Panc1 (cell line): ENCODE measurements around the gene OR1M1. TPM values are rescaled to one million over a fixed set of nuclear protein-coding genes. Genes with fewer than 3 reads are reported as not detected.

ENCODE experiments used
- ATAC-seq: fragments of 200-7000 bp; cut with Tn5 transposase; 2 replicates; pipeline ENCODE4 v1.9.1; 2020; ENCODE audit warnings: mild to moderate bottlenecking, moderate library complexity
- BruUV-seq: library from RNA; stranded (reverse); fragments of 400-500 nt; replicated peaks from 2 replicates; lab custom pipeline; 2021; lab: Mats Ljungman, UMichigan
- CTCF ChIA-PET: fragments of 300-600 bp; sonication (Branson Sonifier 250); formaldehyde crosslinking; loops from one replicate; lab custom pipeline; 2022; ENCODE audit warnings: antibody characterized with exemption; lab: Charles Lee
- POLR2A ChIA-PET: fragments of 300-600 bp; sonication (Branson Sonifier 250); formaldehyde crosslinking; loops from one replicate; lab custom pipeline; 2022; ENCODE audit warnings: antibody characterized with exemption; lab: Charles Lee
- DNase-seq: peaks from one replicate; pipeline ENCODE4 v3.0.0-alpha.2; 2010; ENCODE audit warnings: low read depth, low spot score
- H3K27ac ChIP-seq: 2 replicates; pipeline ENCODE4 v1.5.1; 2011; ENCODE audit warnings: mild to moderate bottlenecking, low read length, inconsistent platforms
- H3K27me3 ChIP-seq: fragments of 200-500 bp; sonication (Bioruptor generic); 2 replicates; pipeline ENCODE4 v1.6.0; 2014; ENCODE audit warnings: low read length, inconsistent platforms; ENCODE audit not compliant: control insufficient read depth, insufficient read depth
- H3K36me3 ChIP-seq: fragments of 200-500 bp; sonication (Bioruptor generic); 2 replicates; pipeline ENCODE4 v1.5.1; 2014; ENCODE audit warnings: inconsistent platforms, mild to moderate bottlenecking, low read length, moderate library complexity; ENCODE audit not compliant: control insufficient read depth, insufficient read depth
- H3K4me1 ChIP-seq: 2 replicates; pipeline ENCODE4 v1.5.1; 2011; ENCODE audit warnings: inconsistent platforms, mild to moderate bottlenecking, low read length, moderate library complexity; ENCODE audit not compliant: control insufficient read depth, insufficient read depth
- H3K4me3 ChIP-seq, 2 experiments: 2 replicates each; pipeline ENCODE4 v1.5.1; 2011 to 2012; ENCODE audit warnings: low read depth in 2 of 2, low read length in 2 of 2, mild to moderate bottlenecking in 2 of 2, inconsistent platforms in 1 of 2, moderate library complexity in 1 of 2
- H3K9me3 ChIP-seq: fragments of 200-500 bp; sonication (Bioruptor generic); 2 replicates; pipeline ENCODE4 v1.5.1; 2014; ENCODE audit warnings: low read depth, mild to moderate bottlenecking, inconsistent platforms, low read length, moderate library complexity; ENCODE audit not compliant: control insufficient read depth, insufficient read depth
- POLR2AphosphoS5 ChIP-seq: IDR thresholded peaks from 2 replicates; pipeline ENCODE4 v1.6.1; 2012; ENCODE audit warnings: mild to moderate bottlenecking, low read depth, low read length, moderate library complexity
- SIN3A ChIP-seq: IDR thresholded peaks from 2 replicates; pipeline ENCODE4 v1.6.1; 2012; ENCODE audit warnings: low read depth, mild to moderate bottlenecking, low read length, moderate library complexity, borderline replicate concordance; ENCODE audit not compliant: insufficient read depth
- TCF7L2 ChIP-seq: IDR thresholded peaks from 2 replicates; pipeline ENCODE4 v1.6.1; 2011; ENCODE audit warnings: mild to moderate bottlenecking, low read depth, low read length, inconsistent platforms
- in situ Hi-C: cut with HindIII; loops from 2 replicates; pipeline ENCODE4 v1.10.0; 2016; ENCODE audit warnings: low sequenced_read_pairs, low pct_unique_long_range_greater_than_20kb
- intact Hi-C: fragments of 100-400 bp; cut with micrococcal nuclease; formaldehyde crosslinking; loops from one replicate; pipeline ENCODE4 v1.10.0; 2022; ENCODE audit not compliant: unreplicated experiment
- total RNA-seq: library from RNA; stranded (reverse); gene quantifications from one replicate; pipeline ENCODE4 v1.2.1, GENCODE V29; 2021; ENCODE audit not compliant: unreplicated experiment
- TF ChIP-seq, protein P1 (sequence below): fragments of 450-650 bp; IDR thresholded peaks from 2 replicates; pipeline ENCODE4 v1.5.1; 2017; ENCODE audit warnings: mild to moderate bottlenecking
- TF ChIP-seq, protein P2 (sequence below), 2 experiments: IDR thresholded peaks; 2 replicates each; pipeline ENCODE4 v1.6.1; 2011 to 2012; ENCODE audit warnings: low read depth in 2 of 2, control low read depth in 1 of 2, low read length in 1 of 2, mild to moderate bottlenecking in 1 of 2, moderate library complexity in 1 of 2; ENCODE audit not compliant: insufficient read depth in 1 of 2

The OR1M1 gene
- total RNA-seq, 1 experiment from 2014 or later: not detected

DNA sequence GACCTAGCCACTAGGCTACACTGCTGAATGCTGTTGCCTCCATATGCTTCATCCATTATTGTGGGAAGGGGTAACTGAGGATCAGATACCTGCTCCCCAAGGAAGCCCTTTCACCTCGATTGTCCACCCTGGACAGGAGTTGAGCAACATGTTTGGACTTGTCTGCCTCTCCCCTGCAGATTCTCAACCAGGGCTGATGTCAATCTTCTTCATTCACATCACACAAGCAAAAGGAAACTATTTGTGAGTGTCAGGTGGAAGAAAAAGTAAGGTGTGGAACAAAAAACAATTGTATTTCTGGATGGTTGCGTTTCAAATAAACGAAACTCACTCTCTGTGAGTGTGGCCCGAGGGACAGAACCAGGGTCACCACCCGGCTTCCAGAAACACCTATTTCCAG lies 47.1 kb upstream of the OR1M1 start:
- H3K27ac ChIP-seq: peak overlapping the region; percentile 30; the same call in 1 of the 2 replicates
- in situ Hi-C loops: no loop called here

DNA sequence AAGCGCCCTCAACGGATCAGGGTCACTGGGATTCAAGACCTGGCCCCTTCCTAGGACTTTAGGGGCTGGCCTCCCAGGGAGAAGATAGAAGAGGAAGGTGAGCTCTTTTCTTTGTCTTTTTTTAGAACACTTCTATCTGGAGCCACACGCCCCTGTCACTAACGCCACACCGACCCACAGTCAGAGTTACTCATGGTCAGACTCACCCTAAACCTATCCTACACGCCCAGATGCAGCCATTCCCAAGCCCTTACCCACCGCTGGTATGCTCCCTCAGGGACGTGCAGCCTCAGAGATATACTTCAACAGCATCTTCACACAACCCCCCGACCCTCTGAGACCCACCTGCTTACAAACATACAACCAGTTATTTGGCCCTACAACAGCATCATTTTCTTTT lies 46.7 kb upstream of the OR1M1 start:
- TF ChIP-seq TCF7L2: no peak
- Histone ChIP-seq H3K9me3 (no peaks in the 10 kb centered on the region), H3K4me3 (no peak overlapping the region), H3K27ac (no peak overlapping the region; the same call in 1 of the 2 replicates), H3K4me1 (no peaks in the 10 kb centered on the region), H3K36me3 (no peaks in the 10 kb centered on the region), H3K27me3 (no peaks in the 10 kb centered on the region)
- no TSS peak for BruUV-seq
- ChIA-PET POLR2A (interaction anchor here (0.6 kb wide), 1 partner anchor 506 kb away, joined by 5 read pairs; no protein-coding TSS in a partner anchor), CTCF (no interaction called here)
- in situ Hi-C loops (no loop called here), intact Hi-C loops (no loop called here)
- ATAC-seq: no peak
- DNase-seq: no peak

More for the DNA sequence above, 47.1 kb upstream of the OR1M1 start:
- Histone ChIP-seq H3K4me1 (no peaks in the 10 kb centered on the region), H3K27me3 (no peaks in the 10 kb centered on the region), H3K9me3 (no peaks in the 10 kb centered on the region), H3K36me3 (no peaks in the 10 kb centered on the region), H3K4me3 (no peak overlapping the region)
- DNase-seq (no peak), ATAC-seq (no peak)
- no peak for TF ChIP-seq POLR2AphosphoS5
- TF ChIP-seq, protein P1, sequence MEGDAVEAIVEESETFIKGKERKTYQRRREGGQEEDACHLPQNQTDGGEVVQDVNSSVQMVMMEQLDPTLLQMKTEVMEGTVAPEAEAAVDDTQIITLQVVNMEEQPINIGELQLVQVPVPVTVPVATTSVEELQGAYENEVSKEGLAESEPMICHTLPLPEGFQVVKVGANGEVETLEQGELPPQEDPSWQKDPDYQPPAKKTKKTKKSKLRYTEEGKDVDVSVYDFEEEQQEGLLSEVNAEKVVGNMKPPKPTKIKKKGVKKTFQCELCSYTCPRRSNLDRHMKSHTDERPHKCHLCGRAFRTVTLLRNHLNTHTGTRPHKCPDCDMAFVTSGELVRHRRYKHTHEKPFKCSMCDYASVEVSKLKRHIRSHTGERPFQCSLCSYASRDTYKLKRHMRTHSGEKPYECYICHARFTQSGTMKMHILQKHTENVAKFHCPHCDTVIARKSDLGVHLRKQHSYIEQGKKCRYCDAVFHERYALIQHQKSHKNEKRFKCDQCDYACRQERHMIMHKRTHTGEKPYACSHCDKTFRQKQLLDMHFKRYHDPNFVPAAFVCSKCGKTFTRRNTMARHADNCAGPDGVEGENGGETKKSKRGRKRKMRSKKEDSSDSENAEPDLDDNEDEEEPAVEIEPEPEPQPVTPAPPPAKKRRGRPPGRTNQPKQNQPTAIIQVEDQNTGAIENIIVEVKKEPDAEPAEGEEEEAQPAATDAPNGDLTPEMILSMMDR: no peak
- TF ChIP-seq, protein P2, sequence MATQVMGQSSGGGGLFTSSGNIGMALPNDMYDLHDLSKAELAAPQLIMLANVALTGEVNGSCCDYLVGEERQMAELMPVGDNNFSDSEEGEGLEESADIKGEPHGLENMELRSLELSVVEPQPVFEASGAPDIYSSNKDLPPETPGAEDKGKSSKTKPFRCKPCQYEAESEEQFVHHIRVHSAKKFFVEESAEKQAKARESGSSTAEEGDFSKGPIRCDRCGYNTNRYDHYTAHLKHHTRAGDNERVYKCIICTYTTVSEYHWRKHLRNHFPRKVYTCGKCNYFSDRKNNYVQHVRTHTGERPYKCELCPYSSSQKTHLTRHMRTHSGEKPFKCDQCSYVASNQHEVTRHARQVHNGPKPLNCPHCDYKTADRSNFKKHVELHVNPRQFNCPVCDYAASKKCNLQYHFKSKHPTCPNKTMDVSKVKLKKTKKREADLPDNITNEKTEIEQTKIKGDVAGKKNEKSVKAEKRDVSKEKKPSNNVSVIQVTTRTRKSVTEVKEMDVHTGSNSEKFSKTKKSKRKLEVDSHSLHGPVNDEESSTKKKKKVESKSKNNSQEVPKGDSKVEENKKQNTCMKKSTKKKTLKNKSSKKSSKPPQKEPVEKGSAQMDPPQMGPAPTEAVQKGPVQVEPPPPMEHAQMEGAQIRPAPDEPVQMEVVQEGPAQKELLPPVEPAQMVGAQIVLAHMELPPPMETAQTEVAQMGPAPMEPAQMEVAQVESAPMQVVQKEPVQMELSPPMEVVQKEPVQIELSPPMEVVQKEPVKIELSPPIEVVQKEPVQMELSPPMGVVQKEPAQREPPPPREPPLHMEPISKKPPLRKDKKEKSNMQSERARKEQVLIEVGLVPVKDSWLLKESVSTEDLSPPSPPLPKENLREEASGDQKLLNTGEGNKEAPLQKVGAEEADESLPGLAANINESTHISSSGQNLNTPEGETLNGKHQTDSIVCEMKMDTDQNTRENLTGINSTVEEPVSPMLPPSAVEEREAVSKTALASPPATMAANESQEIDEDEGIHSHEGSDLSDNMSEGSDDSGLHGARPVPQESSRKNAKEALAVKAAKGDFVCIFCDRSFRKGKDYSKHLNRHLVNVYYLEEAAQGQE (IDR thresholded peaks at IDR 0.05; ENCODE audit: insufficient read depth in 1 of 2, low read depth in 2 of 2, low read length in 1 of 2): no peak
- TF ChIP-seq SIN3A: no peak
- TF ChIP-seq TCF7L2: no peak
- intact Hi-C loops: no loop called here
- ChIA-PET POLR2A (no interaction called here), CTCF (no interaction called here)
- BruUV-seq: no TSS peak

DNA sequence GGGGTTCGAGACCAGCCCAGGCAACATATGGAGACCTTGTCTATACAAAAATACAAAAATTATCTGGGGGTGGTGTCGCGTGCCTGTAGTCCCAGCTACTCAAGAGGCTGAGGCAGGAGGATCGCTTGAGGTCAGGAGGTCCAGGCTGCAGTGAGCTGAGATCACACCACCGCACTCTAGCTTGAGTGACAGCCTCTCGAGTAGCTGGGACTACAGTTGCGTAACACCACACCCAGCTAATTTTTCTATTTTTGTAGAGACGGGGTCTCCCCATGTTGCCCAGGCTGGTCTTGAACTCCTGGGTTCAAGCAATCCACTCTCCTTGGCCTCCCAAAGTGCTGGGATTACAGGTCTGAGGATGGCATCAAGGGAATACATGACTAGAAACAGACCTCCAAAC lies 45.8 kb upstream of the OR1M1 start:
- ATAC-seq (no peak), DNase-seq (no peak)
- no peak overlapping the region for H3K4me3 ChIP-seq
- no peaks in the 10 kb centered on the region for H3K4me1 ChIP-seq
- ChIA-PET CTCF (no interaction called here), POLR2A (interaction anchor here (0.6 kb wide), 1 partner anchor 507 kb away, joined by 5 read pairs; no protein-coding TSS in a partner anchor)
- intact Hi-C loops: no loop called here
- no TSS peak for BruUV-seq
- H3K27me3 ChIP-seq: no peaks in the 10 kb centered on the region
- no peaks in the 10 kb centered on the region for H3K9me3 ChIP-seq
- in situ Hi-C loops: no loop called here
- TF ChIP-seq SIN3A: no peak
- TF ChIP-seq TCF7L2: no peak
- TF ChIP-seq POLR2AphosphoS5: no peak
- TF ChIP-seq, protein P2 (IDR thresholded peaks at IDR 0.05; ENCODE audit: insufficient read depth in 1 of 2, low read depth in 2 of 2, low read length in 1 of 2): no peak
- TF ChIP-seq, protein P1: no peak
- no peak overlapping the region for H3K27ac ChIP-seq
- H3K36me3 ChIP-seq: no peaks in the 10 kb centered on the region
